ENCODE measurements around the gene EPB41L4B. TPM values are rescaled to one million over a fixed set of nuclear protein-coding genes. Genes with fewer than 3 reads are reported as not detected.

Gene EPB41L4B
- total RNA-seq, 1 experiment from 2014 or later, result 20.2 TPM

DNA sequence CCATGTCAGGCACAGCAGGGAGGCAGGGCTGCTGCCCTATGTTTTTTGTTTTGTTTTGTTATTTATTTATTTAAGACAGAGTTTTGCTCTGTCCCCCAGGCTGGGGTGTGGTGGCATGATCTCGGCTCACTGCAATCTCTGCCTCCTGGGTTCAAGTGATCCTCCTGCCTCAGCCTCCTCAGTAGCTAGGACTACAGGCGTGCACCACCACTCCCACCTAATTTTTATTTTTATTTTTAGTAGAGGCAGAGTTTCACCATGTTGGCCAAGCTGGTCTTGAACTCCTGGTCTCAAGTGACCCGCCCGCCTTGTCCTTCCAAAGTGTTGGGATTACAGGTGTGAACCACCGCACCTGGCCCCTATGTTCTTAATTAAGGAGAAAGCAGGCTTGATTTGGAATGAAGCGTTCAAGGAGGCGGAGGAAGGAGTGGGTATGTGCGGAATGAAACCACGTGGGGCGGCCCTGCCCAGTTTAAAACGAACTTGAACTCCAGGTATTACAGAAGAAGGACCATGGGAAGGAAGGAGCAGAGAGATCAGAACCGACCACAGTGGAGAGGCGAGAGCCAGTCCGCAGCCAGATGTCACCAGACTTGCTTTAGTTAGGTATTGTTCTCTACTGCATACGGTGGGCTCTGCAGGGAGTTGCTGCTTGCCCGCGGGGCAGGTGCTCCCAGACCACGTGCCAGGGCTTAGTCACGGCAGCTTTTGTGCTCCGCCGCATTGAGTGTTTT lies 34.9 kb upstream of the EPB41L4B start:
- ChIA-PET CTCF (interaction anchor here (0.6 to 0.7 kb wide), 2 partner anchors 53 to 284 kb away, joined by 3 read pairs; no protein-coding TSS in a partner anchor), POLR2A (interaction anchor here (1.2 kb wide), 1 partner anchor 11 kb away, joined by 3 read pairs; no protein-coding TSS in a partner anchor)
- intact Hi-C loops (cut with micrococcal nuclease), result no loop called here
- TF ChIP-seq CTCF (IDR thresholded peaks at IDR 0.05; ENCODE audit: unreplicated experiment), result no peak
- H3K27ac Mint-ChIP-seq (ENCODE audit: low read depth, unreplicated experiment), result no peak overlapping the region
- no peak for DNase-seq (ENCODE audit: unreplicated experiment)
- no peak overlapping the region for H3K4me3 Mint-ChIP-seq (ENCODE audit: unreplicated experiment)
- no peaks in the 10 kb centered on the region for H3K4me1 Mint-ChIP-seq (ENCODE audit: insufficient read depth, unreplicated experiment)
- H3K36me3 Mint-ChIP-seq (ENCODE audit: insufficient read depth, unreplicated experiment), result peaks cover 3% of the 10 kb centered on the region
- no peaks in the 10 kb centered on the region for H3K27me3 Mint-ChIP-seq (ENCODE audit: insufficient read depth, unreplicated experiment)
- H3K9me3 Mint-ChIP-seq (ENCODE audit: unreplicated experiment), result no peaks in the 10 kb centered on the region
- no TSS peak for BruUV-seq (replicated peaks)

DNA sequence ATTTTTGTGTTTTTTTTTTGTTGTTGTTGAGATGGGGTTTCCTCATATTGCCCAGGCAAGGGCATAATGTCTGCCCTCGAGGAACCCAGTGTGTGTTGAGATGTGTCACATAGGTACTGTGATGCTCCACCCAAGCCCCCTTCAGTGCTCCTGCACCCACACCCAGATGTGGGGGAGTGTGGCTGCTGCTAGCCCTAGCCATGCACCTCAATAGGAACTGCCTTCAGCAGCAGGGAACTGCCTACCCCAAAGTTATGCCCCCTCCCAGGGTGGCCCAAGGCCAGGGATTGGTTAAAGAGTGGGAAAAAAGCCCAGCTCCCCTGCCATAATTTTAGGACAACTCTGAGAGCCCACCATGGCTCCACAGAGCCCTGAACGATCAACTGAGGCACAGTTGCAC lies 33.3 kb upstream of the EPB41L4B start:
- Mint-ChIP-seq H3K27ac (ENCODE audit: low read depth, unreplicated experiment) (no peak overlapping the region), H3K4me3 (ENCODE audit: unreplicated experiment) (no peak overlapping the region), H3K36me3 (ENCODE audit: insufficient read depth, unreplicated experiment) (peaks cover 6% of the 10 kb centered on the region), H3K27me3 (ENCODE audit: insufficient read depth, unreplicated experiment) (no peaks in the 10 kb centered on the region), H3K9me3 (ENCODE audit: unreplicated experiment) (no peaks in the 10 kb centered on the region), H3K4me1 (ENCODE audit: insufficient read depth, unreplicated experiment) (peaks cover 7% of the 10 kb centered on the region)
- no peak for TF ChIP-seq CTCF (IDR thresholded peaks at IDR 0.05; ENCODE audit: unreplicated experiment)
- ChIA-PET POLR2A (no interaction called here), CTCF (no interaction called here)
- intact Hi-C loops (cut with micrococcal nuclease), result no loop called here
- DNase-seq (ENCODE audit: unreplicated experiment), result no peak
- no TSS peak for BruUV-seq (replicated peaks)

DNA sequence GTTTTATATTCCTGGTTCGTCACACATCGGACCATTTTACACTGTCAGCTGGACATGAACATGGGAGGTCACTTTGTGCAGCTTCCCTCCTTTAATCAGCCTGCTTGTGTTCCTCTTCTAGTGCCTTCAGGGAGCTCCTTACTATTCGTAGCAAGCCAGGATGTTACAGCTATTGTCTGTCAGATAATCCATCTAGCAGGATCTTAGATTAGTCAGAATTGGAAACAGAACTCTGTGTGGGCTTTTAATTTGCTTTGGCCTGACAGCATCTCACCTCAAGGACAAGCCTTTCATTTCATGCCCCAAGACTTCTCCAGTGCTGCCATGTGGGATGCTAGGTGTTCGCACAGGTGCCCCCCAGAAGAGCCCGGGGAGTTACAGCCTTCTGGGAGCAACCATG lies 30.2 kb upstream of the EPB41L4B start:
- intact Hi-C loops (cut with micrococcal nuclease), result no loop called here
- CTCF ChIA-PET, result interaction anchor here (0.5 to 1.0 kb wide), 6 partner anchors 52 to 1586 kb away, joined by 3 to 5 read pairs (median 3); no protein-coding TSS in a partner anchor
- peaks cover 10% of the 10 kb centered on the region for H3K4me1 Mint-ChIP-seq (ENCODE audit: insufficient read depth, unreplicated experiment)
- no peaks in the 10 kb centered on the region for H3K27me3 Mint-ChIP-seq (ENCODE audit: insufficient read depth, unreplicated experiment)
- no peak for TF ChIP-seq CTCF (IDR thresholded peaks at IDR 0.05; ENCODE audit: unreplicated experiment)
- POLR2A ChIA-PET, result no interaction called here
- DNase-seq (ENCODE audit: unreplicated experiment), result no peak
- H3K4me3 Mint-ChIP-seq (ENCODE audit: unreplicated experiment), result no peak overlapping the region
- no peaks in the 10 kb centered on the region for H3K9me3 Mint-ChIP-seq (ENCODE audit: unreplicated experiment)
- peaks cover 6% of the 10 kb centered on the region for H3K36me3 Mint-ChIP-seq (ENCODE audit: insufficient read depth, unreplicated experiment)
- H3K27ac Mint-ChIP-seq (ENCODE audit: low read depth, unreplicated experiment), result no peak overlapping the region
- no TSS peak for BruUV-seq (replicated peaks)

DNA sequence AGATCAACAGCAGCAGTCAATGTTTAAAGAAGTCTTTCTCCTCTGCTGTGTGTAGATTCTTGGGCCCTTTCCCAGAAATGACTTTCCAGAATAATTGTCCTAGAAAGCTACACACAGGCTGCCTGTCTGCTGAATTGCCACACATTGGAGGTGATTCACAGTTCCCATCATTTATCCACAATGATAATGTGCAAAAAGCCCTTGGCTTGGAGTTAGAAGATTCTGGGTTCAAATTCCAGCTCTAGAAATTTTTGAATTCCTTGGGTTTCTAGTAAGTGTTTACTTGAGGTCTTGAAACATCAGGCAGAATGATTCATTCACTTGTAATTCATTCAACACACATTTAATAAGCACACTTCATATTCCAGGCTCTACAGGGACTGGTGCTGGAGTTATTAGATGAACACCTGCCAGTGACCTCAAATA lies 28.6 kb upstream of the EPB41L4B start:
- H3K27me3 Mint-ChIP-seq (ENCODE audit: insufficient read depth, unreplicated experiment), result no peaks in the 10 kb centered on the region
- DNase-seq (ENCODE audit: unreplicated experiment), result peak; percentile 90
- CTCF ChIA-PET, result interaction anchor here (0.5 to 5.4 kb wide), 3 partner anchors 20 to 117 kb away, joined by 3 to 39 read pairs (median 3); no protein-coding TSS in a partner anchor
- no peaks in the 10 kb centered on the region for H3K9me3 Mint-ChIP-seq (ENCODE audit: unreplicated experiment)
- no TSS peak for BruUV-seq (replicated peaks)
- no peak overlapping the region for H3K4me3 Mint-ChIP-seq (ENCODE audit: unreplicated experiment)
- POLR2A ChIA-PET, result interaction anchor here (0.6 to 2.2 kb wide), 6 partner anchors 19 to 337 kb away, joined by 3 to 10 read pairs (median 4); no protein-coding TSS in a partner anchor
- no peak overlapping the region for H3K27ac Mint-ChIP-seq (ENCODE audit: low read depth, unreplicated experiment)
- intact Hi-C loops (cut with micrococcal nuclease), result loop anchor here (1.0 kb wide), 1 partner anchor 20 kb away; no protein-coding TSS in a partner anchor
- H3K36me3 Mint-ChIP-seq (ENCODE audit: insufficient read depth, unreplicated experiment), result peaks cover 6% of the 10 kb centered on the region
- peaks cover 16% of the 10 kb centered on the region for H3K4me1 Mint-ChIP-seq (ENCODE audit: insufficient read depth, unreplicated experiment)
- no peak for TF ChIP-seq CTCF (IDR thresholded peaks at IDR 0.05; ENCODE audit: unreplicated experiment)

Measured in MCF 10A (cell line).